Ascending aorta (tissue), 2 donors: ENCODE measurements around the gene NKX1-1. TPM values are rescaled to one million over a fixed set of nuclear protein-coding genes. Genes with fewer than 3 reads are reported as not detected.

Experiments used
- DNase-seq, 2 donors: peaks; one replicate each; pipeline ENCODE4 v3.0.0-alpha.2; 2019; ENCODE audit warnings: low spot score in 2 of 2
- H3K27ac ChIP-seq, 2 donors: fragments of 200-600 bp; sonication (generic); one replicate each; pipeline ENCODE4 v1.5.1; 2016 to 2017; ENCODE audit warnings: mild to moderate bottlenecking in 1 of 2
- H3K27me3 ChIP-seq: fragments of 200-600 bp; sonication (generic); one replicate; pipeline ENCODE4 v1.5.1; 2017
- H3K36me3 ChIP-seq, 2 donors: fragments of 200-600 bp; sonication (generic); one replicate each; pipeline ENCODE4 v1.5.1; 2016
- H3K4me1 ChIP-seq, 2 donors: fragments of 200-600 bp; sonication (generic); one replicate each; pipeline ENCODE4 v1.5.1; 2016 to 2017; ENCODE audit warnings: mild to moderate bottlenecking in 1 of 2
- H3K4me3 ChIP-seq, 2 donors: fragments of 200-600 bp; sonication (generic); one replicate each; pipeline ENCODE4 v1.5.1; 2016 to 2017; ENCODE audit warnings: mild to moderate bottlenecking in 1 of 2
- H3K9me3 ChIP-seq, 2 donors: fragments of 200-600 bp; sonication (generic); one replicate each; pipeline ENCODE4 v1.5.1; 2016
- CTCF ChIP-seq, 3 experiments: fragments of 200-600 bp in 2 of 3; fragments of 450-650 bp in 1 of 3; sonication (generic) in 2 of 3; IDR thresholded peaks; one replicate each; pipeline ENCODE4 v1.5.1; 2016 to 2019; ENCODE audit warnings: antibody characterized with exemption in 3 of 3, mild to moderate bottlenecking in 1 of 3, moderate library complexity in 1 of 3
- intact Hi-C: fragments of 100-400 bp; cut with DNase I; formaldehyde crosslinking; loops from one replicate; pipeline ENCODE4 v1.15.1; 2023
- total RNA-seq: library from RNA; depleted of rRNA; stranded (reverse); fragments of >200 nt; gene quantifications from one replicate; pipeline ENCODE4 v1.1.0, GENCODE V29; 2016

NKX1-1 gene
- total RNA-seq, 1 donor from 2014 or later = not detected

- no peaks in the 10 kb centered on the region for H3K9me3 ChIP-seq
- intact Hi-C loops = no loop called here
- DNase-seq = no peak
- no peaks in the 10 kb centered on the region for H3K4me1 ChIP-seq
- no peaks in the 10 kb centered on the region for H3K27me3 ChIP-seq
- no peak overlapping the region for H3K4me3 ChIP-seq
- peaks cover 13 to 43% of the 10 kb centered on the region in 2 donors for H3K36me3 ChIP-seq
- H3K27ac ChIP-seq = no peak overlapping the region
- TF ChIP-seq CTCF (IDR thresholded peaks at IDR 0.05) = no peak
These were observed 36.7 kb downstream of the NKX1-1 start for GRCh38 chr4:1369479-1370079.

DNA sequence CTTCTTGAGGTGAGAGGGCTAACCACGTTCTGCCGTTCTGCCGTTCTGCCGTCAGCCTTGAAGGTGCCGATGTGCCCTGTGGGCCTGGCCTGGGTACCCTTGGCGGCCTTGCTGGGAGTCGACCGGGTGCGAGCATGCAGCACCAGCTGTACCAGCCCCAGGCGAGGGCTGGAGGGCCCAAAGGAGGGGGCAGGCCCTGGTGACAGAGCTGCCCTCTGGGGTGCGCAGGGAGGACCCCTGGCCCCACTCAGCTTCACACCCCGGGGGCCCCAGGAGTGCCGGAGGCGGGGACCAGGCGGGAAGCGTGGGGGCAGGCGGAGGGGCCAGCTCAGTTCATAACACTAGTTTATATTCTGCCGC, 37.2 kb downstream of the NKX1-1 start:
- Histone ChIP-seq H3K9me3 (no peaks in the 10 kb centered on the region), H3K4me3 (no peak overlapping the region), H3K4me1 (no peaks in the 10 kb centered on the region), H3K27me3 (no peaks in the 10 kb centered on the region), H3K36me3 (peaks cover 8 to 43% of the 10 kb centered on the region in 2 donors), H3K27ac (no peak overlapping the region)
- no peak for DNase-seq
- intact Hi-C loops = no loop called here
- no peak for TF ChIP-seq CTCF (IDR thresholded peaks at IDR 0.05)

- no peak overlapping the region for H3K4me3 ChIP-seq
- intact Hi-C loops = no loop called here
- H3K27me3 ChIP-seq = no peaks in the 10 kb centered on the region
- no peak for TF ChIP-seq CTCF (IDR thresholded peaks at IDR 0.05)
- no peaks in the 10 kb centered on the region for H3K9me3 ChIP-seq
- H3K36me3 ChIP-seq = peaks cover 7 to 39% of the 10 kb centered on the region in 2 donors
- H3K4me1 ChIP-seq = no peaks in the 10 kb centered on the region
- DNase-seq = no peak
- no peak overlapping the region for H3K27ac ChIP-seq
These were observed 37.7 kb downstream of the NKX1-1 start for GRCh38 chr4:1368421-1369090.

DNA sequence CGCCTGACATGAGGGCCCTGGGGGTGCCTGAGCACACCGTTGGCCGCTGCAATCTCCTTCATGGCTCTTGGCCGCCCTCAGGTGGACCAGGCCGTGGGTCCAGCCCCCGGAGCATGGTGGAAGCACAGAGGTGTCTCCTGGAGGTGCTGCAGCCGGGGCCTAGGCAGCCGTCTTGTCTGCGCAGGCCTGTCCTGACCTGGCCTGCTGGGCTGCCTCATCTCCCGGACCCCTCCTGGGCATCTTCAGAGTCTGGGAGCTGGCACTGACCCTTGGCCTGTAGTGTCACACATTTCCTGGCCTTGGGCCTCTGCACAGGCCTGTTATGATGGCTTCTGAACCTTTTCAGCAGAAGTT, 38.3 kb downstream of the NKX1-1 start:
- no peak for TF ChIP-seq CTCF (IDR thresholded peaks at IDR 0.05)

DNA sequence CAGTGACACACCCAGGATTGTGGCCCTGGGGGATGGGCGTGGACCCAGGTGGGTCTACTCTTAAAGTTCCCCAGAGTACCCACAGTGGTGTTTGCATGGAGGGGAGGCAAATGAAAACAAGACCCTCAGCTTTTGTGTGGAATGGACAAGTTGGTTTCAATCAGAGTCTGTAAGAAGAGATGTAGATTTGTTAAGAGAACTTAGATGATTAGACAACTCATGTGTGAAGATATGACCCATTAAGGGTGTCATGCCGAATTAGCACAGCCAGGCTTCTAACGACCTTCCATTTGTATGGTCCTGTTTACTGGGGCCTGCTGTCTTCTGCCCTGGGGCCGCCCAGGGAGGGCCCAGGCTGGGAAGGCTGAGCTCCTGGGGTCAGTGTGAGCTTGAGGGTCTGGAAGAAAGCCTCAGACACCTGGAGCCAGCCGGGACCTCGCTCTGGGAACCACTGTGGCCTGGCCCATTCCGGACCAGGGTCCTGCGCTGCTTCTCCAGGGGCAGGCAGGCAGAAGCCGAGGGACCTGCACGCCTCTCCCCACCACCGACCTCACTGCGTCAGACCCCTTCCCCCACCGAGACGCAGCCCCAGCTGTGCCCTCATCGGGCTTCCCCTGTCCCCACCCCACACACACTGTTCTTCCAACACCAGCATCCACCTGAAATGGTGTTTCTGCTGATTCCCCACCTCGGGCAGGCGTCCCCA, 38.9 kb downstream of the NKX1-1 start:
- no peak overlapping the region for H3K27ac ChIP-seq
- no peak for TF ChIP-seq CTCF (IDR thresholded peaks at IDR 0.05)
- peaks cover 7 to 29% of the 10 kb centered on the region in 2 donors for H3K36me3 ChIP-seq
- no peak overlapping the region for H3K4me3 ChIP-seq
- intact Hi-C loops = no loop called here
- H3K9me3 ChIP-seq = no peaks in the 10 kb centered on the region
- no peaks in the 10 kb centered on the region for H3K4me1 ChIP-seq
- DNase-seq = no peak
- no peaks in the 10 kb centered on the region for H3K27me3 ChIP-seq

More for the DNA sequence above, 38.3 kb downstream of the NKX1-1 start:
- H3K27me3 ChIP-seq = no peaks in the 10 kb centered on the region
- DNase-seq = no peak
- H3K4me3 ChIP-seq = no peak overlapping the region
- no peaks in the 10 kb centered on the region for H3K4me1 ChIP-seq
- intact Hi-C loops = no loop called here
- no peak overlapping the region for H3K27ac ChIP-seq
- H3K36me3 ChIP-seq = peaks cover 7 to 33% of the 10 kb centered on the region in 2 donors
- H3K9me3 ChIP-seq = no peaks in the 10 kb centered on the region
